ENCODE data around the gene LCMT2. TPM values are rescaled to one million over a fixed set of nuclear protein-coding genes. Genes with fewer than 3 reads are reported as not detected.

The LCMT2 gene
- total RNA-seq, 1 donor from 2014 or later, result 9.8 TPM

GRCh38 chr15:43281926-43282602, 48.3 kb downstream of the LCMT2 start:
- H3K4me3 Mint-ChIP-seq, result no peak overlapping the region
- no peaks in the 10 kb centered on the region for H3K9me3 Mint-ChIP-seq
- peaks cover 40% of the 10 kb centered on the region for H3K27me3 Mint-ChIP-seq (ENCODE audit: low read depth)
- H3K36me3 Mint-ChIP-seq, result no peaks in the 10 kb centered on the region
- H3K27ac Mint-ChIP-seq, result no peak overlapping the region
- no peak for DNase-seq (ENCODE audit: low spot score in 2 of 2, unreplicated experiment in 2 of 2)
- H3K4me1 Mint-ChIP-seq, result no peaks in the 10 kb centered on the region
- TF ChIP-seq, protein P1, sequence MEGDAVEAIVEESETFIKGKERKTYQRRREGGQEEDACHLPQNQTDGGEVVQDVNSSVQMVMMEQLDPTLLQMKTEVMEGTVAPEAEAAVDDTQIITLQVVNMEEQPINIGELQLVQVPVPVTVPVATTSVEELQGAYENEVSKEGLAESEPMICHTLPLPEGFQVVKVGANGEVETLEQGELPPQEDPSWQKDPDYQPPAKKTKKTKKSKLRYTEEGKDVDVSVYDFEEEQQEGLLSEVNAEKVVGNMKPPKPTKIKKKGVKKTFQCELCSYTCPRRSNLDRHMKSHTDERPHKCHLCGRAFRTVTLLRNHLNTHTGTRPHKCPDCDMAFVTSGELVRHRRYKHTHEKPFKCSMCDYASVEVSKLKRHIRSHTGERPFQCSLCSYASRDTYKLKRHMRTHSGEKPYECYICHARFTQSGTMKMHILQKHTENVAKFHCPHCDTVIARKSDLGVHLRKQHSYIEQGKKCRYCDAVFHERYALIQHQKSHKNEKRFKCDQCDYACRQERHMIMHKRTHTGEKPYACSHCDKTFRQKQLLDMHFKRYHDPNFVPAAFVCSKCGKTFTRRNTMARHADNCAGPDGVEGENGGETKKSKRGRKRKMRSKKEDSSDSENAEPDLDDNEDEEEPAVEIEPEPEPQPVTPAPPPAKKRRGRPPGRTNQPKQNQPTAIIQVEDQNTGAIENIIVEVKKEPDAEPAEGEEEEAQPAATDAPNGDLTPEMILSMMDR (IDR thresholded peaks at IDR 0.05; ENCODE audit: unreplicated experiment), result no peak

- Mint-ChIP-seq H3K36me3 (no peaks in the 10 kb centered on the region), H3K9me3 (no peaks in the 10 kb centered on the region), H3K4me1 (no peaks in the 10 kb centered on the region), H3K27ac (no peak overlapping the region), H3K4me3 (no peak overlapping the region), H3K27me3 (ENCODE audit: low read depth) (peaks cover 41% of the 10 kb centered on the region)
- DNase-seq (ENCODE audit: low spot score in 2 of 2, unreplicated experiment in 2 of 2), result no peak
- TF ChIP-seq, protein P1 (IDR thresholded peaks at IDR 0.05; ENCODE audit: unreplicated experiment), result no peak
Measured at GRCh38 chr15:43280996-43281395, 49.4 kb downstream of the LCMT2 start.

GRCh38 chr15:43279496-43279895, 50.9 kb downstream of the LCMT2 start:
- Mint-ChIP-seq H3K36me3 (no peaks in the 10 kb centered on the region), H3K4me1 (no peaks in the 10 kb centered on the region), H3K4me3 (no peak overlapping the region), H3K27ac (no peak overlapping the region), H3K9me3 (no peaks in the 10 kb centered on the region), H3K27me3 (ENCODE audit: low read depth) (peaks cover 48% of the 10 kb centered on the region)
- DNase-seq (ENCODE audit: low spot score in 2 of 2, unreplicated experiment in 2 of 2), result no peak
- TF ChIP-seq, protein P1 (IDR thresholded peaks at IDR 0.05; ENCODE audit: unreplicated experiment), result no peak

- Mint-ChIP-seq H3K36me3 (no peaks in the 10 kb centered on the region), H3K4me1 (no peaks in the 10 kb centered on the region), H3K27ac (no peak overlapping the region), H3K27me3 (ENCODE audit: low read depth) (peaks cover 48% of the 10 kb centered on the region), H3K4me3 (no peak overlapping the region), H3K9me3 (no peaks in the 10 kb centered on the region)
- DNase-seq (ENCODE audit: low spot score in 2 of 2, unreplicated experiment in 2 of 2), result no peak
- TF ChIP-seq, protein P1 (IDR thresholded peaks at IDR 0.05; ENCODE audit: unreplicated experiment), result no peak
Measured at GRCh38 chr15:43278869-43279268, 51.5 kb downstream of the LCMT2 start.

DNA sequence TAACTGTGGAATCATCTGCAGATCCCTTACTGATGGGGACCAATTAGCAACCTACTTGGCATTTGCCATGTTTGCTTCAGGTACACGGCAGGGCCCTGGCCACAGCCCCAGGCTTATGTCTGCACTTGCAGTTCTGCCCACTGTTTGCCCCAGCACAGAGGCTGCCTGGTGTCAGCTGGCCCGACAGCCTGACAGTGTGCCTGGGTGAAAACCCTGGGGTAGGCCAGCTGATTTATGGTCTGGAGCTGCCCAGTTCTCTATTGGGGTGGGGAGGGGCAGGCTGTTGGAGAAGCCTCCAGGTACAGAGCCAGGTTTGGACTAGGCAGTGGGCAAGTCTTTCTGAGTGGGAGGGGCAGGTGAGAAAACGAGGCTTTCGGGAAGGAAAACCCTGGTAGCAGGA, 52.5 kb downstream of the LCMT2 start:
- Mint-ChIP-seq H3K4me3 (no peak overlapping the region), H3K4me1 (no peaks in the 10 kb centered on the region), H3K27ac (no peak overlapping the region), H3K36me3 (no peaks in the 10 kb centered on the region), H3K9me3 (no peaks in the 10 kb centered on the region), H3K27me3 (ENCODE audit: low read depth) (peaks cover 48% of the 10 kb centered on the region)
- TF ChIP-seq, protein P1 (IDR thresholded peaks at IDR 0.05; ENCODE audit: unreplicated experiment), result no peak
- no peak for DNase-seq (ENCODE audit: low spot score in 2 of 2, unreplicated experiment in 2 of 2)
